GM19351 (cell line): ENCODE results near the gene STRA6.

Source experiments
- ATAC-seq: cut with Tn5 transposase; IDR thresholded peaks from one replicate; pipeline ENCODE4 v1.9.1; 2021; ENCODE audit warnings: mild to moderate bottlenecking, moderate library complexity; ENCODE audit not compliant: unreplicated experiment

Gene STRA6

DNA sequence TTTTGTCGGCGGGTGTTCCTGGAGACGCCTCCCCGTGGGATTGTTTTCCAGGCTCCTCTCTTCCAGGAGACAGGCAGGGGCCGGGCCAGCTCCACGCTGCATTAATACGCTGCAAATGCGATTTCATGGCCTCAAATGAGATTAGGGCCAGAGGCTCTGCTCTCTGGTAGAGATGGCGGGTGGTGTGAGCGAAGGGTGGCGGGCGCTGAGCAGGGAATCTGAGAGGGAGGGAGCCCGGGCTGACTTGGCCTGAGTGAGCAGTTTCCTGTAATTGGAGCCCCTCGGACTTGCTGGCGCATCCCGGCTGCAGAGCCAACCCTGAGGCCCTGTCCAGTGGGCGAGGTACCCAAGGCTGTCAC lies 26.1 kb upstream of the STRA6 start:
- no peak for ATAC-seq

DNA sequence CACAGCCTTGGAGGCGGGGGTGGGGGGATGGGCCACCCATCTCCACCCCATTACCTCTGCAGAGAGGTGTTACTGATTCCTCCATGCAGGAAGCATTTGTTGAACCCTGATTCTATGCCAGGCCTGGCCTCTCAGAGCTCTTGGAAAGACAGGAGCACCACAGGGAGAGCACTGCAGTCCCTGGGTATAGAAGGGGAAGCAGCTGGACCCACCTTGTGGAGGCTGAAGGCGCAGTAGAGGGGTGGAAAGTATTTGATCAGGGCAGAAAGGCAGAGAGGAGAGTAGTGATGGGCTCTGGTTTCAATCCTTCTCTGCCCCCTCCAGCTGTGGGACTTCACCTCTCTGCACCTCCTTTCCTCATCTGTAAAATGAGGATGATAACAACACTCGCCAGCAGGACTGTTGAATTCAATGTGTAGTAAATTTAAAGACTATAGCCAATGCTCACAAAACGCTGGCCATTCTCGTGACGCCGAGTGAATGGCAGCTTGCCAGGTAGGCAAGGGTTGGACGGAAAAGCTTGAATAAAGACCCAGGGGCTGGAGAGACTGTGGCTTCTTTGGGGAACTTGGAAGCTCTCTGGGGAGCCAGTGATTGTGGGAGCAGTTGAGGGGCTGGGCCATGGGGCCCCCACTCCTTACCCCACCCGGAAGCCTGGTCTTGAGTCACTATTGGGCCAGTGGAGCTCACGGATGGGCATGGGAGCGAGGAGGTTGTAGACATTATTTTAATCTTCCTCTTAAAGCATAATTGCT lies 25.6 kb upstream of the STRA6 start:
- ATAC-seq: no peak

DNA sequence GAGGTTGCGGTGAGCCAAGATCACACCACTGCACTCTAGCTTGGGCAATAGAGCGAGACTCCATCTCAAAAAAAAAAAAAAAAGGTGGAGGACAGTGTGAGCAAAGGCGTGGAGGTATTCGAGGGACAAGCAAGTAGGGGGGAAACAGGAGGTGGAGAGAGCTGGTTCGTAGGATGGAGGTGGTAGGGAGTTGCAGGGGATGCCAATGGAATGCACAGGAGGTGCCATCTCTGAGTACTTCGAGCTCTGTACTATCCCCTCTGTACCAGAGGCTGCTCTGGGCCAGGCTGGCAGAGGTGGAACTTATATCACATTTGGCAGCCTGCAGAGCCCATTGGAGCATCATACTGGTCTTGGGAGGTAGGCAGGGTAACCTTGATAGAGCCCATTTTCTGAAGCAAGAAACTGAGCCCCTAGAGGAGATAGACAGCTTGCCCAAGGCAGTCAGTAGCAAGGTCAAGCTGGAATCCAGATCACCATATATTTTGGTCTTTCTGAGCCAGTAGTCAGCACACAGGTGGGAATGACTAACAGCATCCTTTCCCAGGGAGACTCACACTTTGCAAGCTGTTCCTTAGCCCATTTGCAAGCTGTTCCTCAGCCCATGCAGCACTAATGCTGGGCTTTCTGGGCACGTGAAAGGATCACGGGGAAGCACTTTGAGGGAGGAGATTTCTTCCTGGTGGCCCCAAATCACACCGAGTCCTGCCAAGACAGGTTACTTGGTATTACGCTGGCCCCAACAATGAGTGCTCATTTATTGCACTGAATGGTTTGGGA lies 24.4 kb upstream of the STRA6 start:
- ATAC-seq: no peak

DNA sequence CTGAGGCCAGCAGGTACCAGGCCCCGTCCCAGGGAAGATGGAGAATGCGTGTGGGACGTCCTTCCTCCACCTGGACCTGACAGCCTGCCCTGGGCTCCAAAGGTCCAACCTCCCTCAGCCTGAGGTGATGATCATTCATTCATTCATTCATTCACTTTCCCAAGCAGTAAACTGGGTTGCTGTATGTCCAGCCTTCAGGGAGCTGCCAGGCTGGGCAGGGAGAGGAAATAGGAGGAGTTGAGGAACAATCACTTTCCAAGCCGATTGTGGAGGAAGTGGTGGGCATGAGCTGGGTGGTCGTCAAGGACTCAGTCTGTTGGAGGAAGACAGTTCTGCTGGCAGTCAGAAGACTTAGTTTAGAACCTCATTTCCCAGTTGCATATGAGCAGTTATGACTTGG lies 23.3 kb upstream of the STRA6 start:
- no peak for ATAC-seq

DNA sequence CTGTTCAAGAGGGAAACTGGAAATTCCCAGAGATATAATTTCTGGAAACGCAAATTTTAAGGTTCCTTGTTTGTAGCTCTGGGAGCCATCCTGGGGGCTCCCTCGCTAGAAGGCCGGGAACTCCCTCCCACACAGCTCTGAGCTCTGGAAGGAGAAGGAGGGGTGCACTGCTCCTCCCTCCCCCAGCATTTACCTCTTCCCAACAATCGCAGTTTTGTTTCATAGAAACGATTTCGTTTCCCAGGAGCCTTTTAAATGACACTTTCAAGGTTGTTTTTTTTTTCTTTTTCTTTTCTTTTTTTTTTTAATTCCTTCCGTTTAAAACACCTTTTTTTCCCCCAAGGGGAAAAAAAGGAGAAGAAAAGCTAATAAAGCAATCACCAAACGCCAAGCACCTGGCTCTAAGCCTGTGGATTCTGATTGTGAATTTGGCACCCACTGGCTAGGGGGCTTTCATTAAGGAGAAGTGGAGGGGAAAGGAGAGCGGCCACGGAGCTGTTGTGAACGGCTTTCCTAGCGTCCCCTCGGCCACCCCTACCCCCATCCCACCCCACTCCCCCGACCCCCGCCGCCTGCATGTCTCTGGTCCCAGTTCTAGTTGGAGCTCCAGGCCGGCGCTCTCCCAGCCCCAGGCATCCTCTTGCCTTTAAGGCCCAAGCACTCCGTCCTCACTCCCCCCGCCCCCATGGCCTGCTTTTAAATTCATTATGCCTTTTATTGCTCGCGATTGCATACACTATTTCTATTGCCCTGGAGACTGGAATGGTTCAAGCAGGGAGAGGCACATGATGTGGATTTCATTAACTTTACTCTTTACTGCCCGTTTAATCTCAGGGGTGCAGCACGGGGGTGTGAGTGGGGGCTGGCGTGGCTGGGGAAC lies 19.9 kb upstream of the STRA6 start:
- ATAC-seq: no peak

DNA sequence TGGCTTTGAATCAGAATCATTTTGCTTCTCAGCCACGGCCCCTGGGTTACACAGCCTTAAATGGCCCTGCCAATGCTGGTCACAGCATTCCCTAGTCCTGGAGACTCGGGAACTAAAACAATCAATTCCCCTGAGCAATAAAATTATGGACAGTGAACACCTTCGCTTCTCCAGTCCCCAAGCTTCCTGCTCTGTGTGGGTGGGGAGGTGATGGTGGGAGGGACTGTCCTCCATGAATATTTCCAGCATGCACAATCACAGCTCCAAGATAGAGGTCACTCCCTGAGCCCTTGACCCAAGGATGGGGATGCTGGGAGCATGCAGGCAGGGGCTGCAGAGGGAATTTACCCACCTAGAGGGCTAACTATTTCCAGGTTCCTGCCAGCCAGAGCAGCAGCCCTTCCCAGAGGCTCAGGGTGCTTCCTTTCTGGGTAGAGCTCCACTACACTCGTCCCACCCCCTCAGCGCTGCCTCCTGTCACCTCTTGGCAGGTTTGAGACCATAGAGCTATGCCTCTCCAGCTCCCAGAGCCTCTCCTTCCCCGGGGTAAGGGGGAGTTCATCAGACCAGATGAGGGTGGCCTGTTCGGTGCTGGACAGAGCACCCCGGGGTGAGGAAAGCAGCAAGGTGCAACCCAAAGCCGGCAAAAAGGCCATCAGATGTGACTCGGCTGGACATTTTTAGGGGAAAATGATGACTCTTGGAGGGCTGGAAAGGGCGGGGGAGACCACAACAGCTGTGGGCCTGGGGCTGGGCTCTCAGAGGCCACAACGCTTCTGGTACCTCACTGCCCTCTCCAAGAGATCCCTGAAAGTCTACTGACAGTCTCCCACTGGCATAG lies 19.0 kb upstream of the STRA6 start:
- ATAC-seq: no peak

DNA sequence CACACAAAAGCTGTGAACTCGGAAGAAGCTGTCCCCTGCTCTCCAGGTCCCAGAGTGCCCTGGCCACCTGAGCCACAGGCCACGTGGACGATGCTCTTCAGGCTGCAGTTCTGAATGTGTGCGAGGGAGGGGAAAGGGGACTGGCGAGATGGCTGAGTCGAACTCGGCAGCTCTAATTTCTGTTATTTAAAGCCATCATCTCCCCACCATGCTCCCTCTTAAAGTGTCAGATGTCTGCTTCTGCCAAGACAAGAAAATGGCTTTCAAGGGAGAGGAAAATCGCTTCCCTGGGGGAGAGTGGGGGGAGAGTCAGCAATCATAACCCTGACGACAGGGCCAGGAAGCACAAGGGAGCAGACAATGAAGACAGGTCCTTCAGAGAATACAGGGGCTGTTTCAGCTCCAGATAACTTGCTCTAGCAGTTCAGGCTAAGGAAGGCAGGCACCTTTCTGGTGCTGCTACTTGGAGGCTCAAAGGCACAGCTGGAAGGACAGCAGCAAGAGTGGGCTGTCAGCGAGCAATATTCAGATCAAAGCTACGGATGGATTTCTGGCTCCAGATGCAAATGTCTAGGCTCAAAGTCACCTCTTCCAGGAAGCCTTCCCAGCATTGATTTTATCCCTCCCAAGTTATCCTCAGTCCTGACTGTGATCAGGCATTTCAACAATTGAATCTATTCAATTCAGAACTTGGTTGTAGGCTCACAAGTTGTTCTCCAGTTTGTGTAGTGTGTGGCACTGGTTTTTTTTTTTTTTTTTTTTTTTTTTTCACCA lies 18.1 kb upstream of the STRA6 start:
- no peak for ATAC-seq

DNA sequence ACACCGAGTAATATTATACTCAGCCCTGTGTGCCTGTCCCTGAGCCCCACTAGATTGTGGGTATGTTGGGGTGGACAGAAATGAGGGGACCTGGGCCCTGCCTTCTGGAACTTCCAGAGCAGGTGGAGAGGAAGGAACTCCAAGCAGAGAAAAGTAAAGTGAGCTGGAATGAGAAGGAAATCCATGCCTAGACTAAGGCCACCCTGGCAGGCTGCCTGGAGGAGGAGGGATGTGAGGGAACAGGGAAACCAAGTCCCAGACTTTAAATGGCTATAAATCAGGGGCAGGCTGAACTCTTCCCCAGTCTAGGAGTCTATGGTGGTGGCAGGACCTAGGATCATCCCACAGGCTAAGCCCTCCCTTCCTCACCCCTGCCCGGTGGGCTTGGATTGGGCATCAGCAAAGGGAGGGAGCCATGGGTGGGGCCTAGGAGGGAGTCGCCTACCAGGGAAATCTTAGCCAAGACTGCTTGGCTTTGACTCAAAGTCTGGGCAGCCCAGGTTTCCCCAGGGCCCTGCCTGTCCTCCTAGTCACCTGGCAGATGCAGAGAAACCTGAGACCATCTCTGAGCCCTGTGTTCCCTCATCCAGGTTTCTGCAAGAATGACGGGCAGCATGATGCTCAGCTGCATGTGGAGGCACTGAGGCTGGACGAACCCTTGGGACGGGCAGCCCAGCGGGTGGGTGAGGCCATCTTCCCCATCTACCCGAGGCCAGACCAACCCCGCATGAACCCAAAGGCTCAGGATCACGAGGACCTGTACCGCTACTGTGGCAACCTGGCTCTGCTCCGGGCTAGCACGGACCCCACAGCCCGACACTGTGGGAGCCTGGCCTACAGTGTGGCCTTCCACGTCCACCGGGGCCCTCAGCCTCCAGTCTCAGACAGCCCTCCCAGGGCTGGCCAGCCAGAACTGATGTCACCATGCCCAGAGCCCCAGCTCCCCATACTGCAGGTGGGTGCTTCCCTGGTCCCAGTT lies 15.6 kb upstream of the STRA6 start:
- no peak for ATAC-seq

DNA sequence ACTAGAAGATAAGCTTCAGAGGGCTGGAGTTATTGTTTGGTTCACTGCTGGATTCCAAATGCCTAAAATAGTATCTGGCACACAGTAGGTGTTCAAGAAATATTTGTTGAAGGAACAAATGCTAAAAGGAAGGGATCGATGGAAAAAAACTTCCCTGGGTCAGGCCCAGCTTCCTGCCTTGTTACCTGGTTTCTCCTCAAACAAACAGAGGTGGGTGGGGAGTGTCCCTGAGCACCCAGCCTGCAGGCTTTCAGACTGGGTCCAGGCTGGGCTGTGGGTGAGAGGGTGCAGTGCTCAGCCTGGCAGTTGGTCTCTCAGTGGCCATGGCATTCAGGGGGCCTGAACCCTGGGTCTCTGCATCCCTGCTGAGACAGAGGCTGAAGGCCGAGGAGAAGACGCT lies 14.4 kb upstream of the STRA6 start:
- no peak for ATAC-seq

DNA sequence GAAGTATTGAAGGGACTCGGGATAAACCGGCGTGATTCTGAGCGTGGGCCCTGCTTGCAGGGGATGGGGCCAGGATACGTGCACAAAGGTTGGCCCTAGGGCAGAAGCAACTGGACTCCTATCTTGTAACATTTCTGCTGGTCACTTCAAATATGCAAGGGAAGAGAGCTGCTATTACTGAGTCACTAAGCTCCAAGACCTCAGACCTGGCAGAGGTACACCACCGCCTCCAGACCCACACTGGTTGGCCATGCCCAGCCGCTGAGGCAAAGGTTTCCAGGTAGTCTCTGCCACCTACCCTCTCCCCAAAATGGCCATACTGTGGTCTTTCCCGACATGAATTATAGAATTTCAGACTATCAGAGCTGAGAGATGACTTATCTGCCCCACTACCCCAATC lies 13.4 kb upstream of the STRA6 start:
- no peak for ATAC-seq

DNA sequence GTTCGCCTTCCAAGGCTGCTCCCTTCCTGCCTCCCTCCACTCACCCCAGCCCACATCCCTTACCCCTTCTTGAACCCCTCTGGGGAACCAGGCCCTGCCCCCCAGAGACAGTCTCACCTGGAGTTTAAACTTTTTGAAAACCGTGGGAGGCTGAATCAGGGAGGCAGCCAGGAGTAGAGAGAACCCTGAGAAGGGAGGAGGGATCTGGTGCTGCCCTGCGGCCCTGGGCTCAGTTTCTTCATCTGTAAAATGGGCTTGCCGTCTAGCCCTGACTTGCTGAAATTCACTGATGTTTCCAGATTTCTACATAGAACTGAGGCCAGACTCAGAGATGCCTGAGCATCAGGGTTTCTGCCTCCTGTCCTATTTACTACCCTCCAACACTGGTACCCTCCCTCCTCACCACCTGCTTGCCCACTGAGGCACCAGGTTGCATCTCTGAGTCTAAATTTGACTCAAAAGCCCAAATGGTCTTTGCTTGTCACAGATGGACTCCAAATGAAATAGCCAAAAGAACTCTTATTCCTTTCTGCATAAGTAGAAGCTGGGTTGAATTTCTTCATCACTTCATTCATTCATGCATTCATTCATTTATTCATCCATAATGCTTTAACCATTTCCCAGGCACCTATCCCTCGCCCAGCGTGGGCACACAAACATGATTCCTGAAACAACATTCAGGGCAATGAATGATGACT lies 11.9 kb upstream of the STRA6 start:
- no peak for ATAC-seq

DNA sequence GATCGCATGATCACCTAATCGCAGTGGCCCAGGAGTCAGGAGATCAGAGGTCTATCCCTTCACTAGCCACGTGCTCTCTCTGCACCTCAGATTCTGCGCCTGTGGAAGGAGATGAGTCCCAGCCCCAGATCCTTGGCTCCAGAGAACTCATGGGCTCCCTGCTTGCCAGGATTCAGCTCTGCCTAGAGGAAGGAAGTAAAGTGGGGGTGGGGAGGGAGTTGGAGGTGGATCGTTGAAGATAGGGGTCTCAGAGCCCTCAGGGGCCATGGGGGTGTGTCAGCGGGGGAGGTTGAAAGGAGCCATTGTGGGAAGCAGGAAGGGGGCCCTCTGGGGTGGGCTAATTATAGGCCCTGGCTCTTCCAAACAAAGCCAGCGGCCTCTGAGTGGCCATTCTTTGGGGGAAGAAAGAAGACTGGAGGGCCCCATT lies 11.3 kb upstream of the STRA6 start:
- no peak for ATAC-seq

DNA sequence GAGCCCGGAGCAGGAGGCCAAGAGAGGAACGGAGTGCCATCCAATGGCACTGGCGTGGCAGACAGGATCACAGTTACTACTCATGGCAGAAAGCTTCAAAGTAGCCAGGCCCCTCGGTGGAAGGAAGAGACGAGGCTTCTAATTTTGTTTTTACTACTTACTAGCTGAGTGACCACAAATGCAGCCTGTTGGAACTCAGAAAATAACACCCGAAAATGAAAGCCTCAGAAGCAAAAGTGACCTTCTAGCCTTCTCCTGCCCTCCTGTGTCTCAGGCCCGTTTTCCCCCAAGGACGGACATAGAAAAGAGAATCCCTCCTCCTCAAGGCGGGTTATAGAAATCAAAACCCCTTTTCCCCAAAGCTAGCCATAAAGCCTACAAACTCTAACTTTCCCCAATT lies 9.9 kb upstream of the STRA6 start:
- ATAC-seq: no peak

DNA sequence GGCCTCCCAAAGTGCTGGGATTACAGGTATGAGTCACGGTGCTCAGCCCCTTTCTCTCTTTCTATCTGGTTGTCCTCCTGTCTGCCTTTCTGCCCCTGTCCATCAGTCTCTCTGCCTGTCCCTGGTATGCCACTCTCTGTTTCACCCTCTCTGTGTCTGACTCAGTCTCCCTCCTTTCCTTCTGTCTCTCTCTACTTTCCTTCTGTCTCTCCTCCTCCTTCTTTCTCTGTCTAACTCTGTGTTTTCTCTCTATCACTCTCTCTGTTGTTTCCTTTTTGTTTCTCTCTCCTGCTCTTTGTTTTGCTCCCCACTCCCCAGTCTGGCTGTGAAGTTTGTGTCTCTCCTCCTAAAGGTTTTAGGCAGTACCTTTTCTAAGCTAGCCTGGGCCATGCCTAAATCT lies 9.1 kb upstream of the STRA6 start:
- no peak for ATAC-seq

DNA sequence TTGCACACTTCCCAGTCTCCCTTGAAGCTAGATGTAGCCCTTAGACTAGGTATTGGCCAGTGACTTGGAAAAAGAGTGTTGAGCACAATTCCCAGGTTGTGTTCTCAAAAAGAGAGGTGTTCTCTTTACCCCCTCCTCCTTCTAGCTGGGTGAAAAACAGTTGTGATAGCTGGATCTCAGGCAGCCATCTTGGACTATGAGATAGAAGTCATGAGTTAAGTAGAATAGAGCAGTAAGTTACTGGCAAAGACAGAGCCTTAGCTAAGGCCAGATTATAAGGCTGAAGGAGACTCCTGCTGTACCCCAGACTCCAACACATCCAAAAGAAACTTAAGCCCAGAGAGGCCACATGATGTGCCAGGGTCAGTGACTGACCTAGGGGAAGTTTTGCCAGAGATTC lies 8.1 kb upstream of the STRA6 start:
- ATAC-seq: no peak

DNA sequence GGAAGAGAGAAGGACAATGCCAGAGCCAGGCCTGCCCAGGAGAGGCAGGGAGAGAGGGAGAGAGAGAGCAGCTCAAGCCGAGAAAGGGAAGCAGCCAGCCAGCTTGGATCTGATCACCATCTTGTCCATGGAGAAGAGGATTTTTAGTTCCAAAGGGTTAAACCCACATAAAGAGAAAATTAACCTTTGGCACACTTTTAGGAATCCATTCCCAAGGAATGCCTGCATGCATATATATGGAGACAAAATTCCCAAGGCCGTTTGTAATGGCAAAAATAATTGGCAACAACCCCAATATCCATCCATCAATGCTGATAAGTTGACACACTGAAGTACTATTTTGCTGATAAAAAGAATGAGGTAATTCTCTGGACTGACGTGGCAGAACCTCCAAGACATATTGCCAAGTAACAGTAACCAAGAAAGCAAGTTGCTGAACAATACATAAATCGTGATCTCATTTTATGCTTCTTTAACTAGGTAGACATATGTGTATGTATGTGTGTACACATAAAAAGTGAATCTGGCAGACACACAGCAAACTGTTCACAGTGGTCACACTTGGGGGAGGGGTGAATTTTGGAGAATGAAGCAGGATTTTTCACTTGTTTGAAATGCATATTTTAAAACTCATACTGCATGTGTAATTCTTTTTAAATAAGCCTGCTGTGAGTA lies 7.5 kb upstream of the STRA6 start:
- no peak for ATAC-seq

DNA sequence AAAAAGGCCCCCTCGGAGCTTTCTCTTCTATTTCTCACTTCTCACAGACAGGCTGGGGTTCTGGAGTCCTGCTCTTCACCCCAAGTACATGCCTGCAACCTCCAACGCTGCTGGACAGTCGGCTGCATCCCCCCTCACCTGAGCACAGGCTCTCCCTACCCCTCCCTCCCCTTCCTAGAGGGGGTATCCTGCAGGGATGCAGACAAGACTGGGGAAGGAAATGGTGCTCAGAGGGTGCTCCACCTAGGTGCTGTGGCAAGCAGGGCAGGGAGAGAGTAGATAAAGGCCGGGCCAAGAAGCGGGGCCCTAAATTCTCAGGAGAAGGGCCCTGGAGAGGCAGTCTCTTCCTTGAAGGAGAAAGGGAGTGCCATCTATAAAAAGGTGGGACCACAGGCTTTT lies 7.0 kb upstream of the STRA6 start:
- ATAC-seq: no peak
